ENCODE measurements around the gene PLAGL2.

PLAGL2 gene

DNA sequence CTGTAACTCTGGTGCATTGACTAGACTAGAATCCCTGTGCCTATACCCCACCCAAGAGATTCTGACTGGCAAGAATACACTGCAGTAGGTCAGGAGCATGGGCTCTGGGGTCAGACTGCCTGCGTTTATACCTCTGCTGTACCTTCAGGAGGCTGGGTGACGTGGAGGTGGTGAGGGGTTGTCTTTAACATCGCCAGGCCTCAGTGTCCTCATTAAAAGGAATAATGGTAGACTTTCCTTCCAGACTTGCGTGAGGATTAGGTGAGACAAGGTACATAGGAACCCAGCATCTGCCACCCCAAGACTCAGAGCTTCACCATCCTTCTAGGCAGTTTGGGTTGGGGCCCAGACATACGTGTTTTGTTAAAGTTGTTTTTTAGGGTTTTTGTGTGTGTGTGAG, 53.8 kb downstream of the PLAGL2 start:
- peaks cover 55% of the 10 kb centered on the region for H3K36me3 ChIP-seq (ENCODE audit: insufficient read depth, low read length)
- no peaks in the 10 kb centered on the region for H3K27me3 ChIP-seq (ENCODE audit: control insufficient read depth in 1 of 2, insufficient read depth in 2 of 2, low read length in 2 of 2)
- H3K9ac ChIP-seq (ENCODE audit: low read length) = no peak overlapping the region
- H3K27ac ChIP-seq (ENCODE audit: low read depth, low read length) = no peak overlapping the region
- no peaks in the 10 kb centered on the region for H3K9me3 ChIP-seq (ENCODE audit: low read length)
- H3K4me1 ChIP-seq (ENCODE audit: insufficient read depth, low read length) = peaks cover 3% of the 10 kb centered on the region
- H3K4me3 ChIP-seq (ENCODE audit: low read depth in 1 of 2, low read length in 2 of 2) = no peak overlapping the region

DNA sequence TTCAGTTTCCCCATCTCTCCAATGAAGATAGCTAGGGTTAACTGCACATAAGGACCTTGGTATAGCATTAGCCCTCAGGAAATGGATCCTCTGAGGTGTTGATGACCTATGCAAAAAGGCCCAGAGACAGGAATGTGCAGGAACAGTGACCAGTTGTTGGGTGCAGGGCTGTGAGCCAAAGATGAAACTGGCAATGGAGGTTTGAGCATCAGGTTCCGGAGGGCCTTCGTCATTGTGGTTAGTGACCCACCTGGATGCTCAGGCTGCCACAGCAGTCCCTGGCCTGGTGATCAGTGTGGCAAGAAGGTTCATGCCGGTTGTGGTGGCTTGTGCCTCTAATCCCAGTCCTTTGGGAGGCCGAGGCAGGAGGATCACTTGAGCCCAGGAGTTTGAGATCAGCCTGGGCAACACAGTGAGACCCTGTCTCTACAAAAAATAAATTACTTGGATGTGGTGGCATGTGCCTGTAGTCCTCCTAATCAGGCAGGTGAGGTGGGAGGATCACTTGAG, 54.3 kb downstream of the PLAGL2 start:
- Histone ChIP-seq H3K4me3 (ENCODE audit: low read depth in 1 of 2, low read length in 2 of 2) (no peak overlapping the region), H3K9me3 (ENCODE audit: low read length) (no peaks in the 10 kb centered on the region), H3K36me3 (ENCODE audit: insufficient read depth, low read length) (peaks cover 51% of the 10 kb centered on the region), H3K27ac (ENCODE audit: low read depth, low read length) (no peak overlapping the region), H3K27me3 (ENCODE audit: control insufficient read depth in 1 of 2, insufficient read depth in 2 of 2, low read length in 2 of 2) (no peaks in the 10 kb centered on the region), H3K4me1 (ENCODE audit: insufficient read depth, low read length) (peaks cover 3% of the 10 kb centered on the region), H3K9ac (ENCODE audit: low read length) (no peak overlapping the region)

DNA sequence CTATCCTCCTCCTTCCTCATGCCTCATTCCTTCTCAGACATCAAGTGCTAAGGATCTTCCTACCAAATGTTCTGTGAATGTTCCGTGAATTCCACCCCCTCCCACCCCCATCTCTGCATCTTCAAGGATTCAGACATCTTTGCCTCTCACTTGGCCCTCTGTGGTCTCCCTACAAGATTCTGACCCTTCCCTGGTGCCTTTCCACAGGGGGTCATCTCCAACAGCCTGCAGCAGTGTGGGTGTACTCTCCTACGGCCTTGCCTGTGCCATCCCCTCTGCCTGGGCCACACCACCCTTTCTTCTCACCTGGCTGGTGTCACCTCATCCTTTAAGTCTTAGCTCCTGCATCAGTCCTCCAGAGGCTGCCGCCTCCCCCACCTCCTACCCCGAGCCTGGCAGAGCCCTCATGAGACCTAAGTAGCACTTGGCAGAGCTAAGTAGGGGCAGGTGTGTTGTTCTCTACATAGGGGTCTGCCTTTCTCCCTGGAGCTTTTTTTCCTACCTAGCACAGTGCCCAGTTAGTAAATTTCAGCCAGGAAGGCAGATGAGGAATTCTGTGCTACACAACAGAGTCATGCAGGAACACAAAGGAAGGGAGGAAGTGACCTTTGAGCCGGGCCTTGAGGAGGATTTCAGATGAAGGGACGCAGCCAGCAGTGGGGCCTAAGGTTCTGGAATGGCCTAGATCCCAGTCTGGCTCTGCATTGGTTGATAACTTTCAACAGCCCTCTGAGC, 55.0 kb downstream of the PLAGL2 start:
- H3K9me3 ChIP-seq (ENCODE audit: low read length) = no peaks in the 10 kb centered on the region
- H3K4me3 ChIP-seq (ENCODE audit: low read depth in 1 of 2, low read length in 2 of 2) = no peak overlapping the region
- peaks cover 3% of the 10 kb centered on the region for H3K4me1 ChIP-seq (ENCODE audit: insufficient read depth, low read length)
- H3K36me3 ChIP-seq (ENCODE audit: insufficient read depth, low read length) = peaks cover 45% of the 10 kb centered on the region
- H3K27me3 ChIP-seq (ENCODE audit: control insufficient read depth in 1 of 2, insufficient read depth in 2 of 2, low read length in 2 of 2) = no peaks in the 10 kb centered on the region
- H3K9ac ChIP-seq (ENCODE audit: low read length) = no peak overlapping the region
- no peak overlapping the region for H3K27ac ChIP-seq (ENCODE audit: low read depth, low read length)

DNA sequence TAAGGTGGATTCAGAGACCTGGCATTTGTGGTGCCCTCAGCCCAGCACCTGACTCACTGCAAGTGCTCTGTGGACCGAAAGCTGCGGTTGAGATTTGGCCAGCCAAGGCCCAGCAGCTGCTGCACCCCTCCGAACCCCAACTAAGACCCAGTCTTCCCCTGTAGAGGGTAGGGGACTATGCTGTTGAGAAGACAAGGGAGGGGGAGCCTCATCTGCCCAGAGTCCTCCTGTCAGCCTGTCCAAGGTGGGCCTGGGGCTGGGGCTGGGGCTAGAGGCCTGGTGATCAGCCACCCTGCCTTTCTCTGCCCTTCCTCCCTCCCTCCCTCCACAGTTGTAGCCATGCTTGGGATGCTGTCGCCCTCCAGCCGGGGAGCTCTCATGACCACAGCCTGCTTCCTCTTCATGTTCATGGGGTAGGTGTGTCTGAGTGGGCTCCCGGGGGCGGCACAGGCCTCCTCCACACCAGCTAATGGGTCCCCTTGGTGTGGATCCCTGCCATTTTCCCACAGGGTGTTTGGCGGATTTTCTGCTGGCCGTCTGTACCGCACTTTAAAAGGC, 57.2 kb downstream of the PLAGL2 start:
- Histone ChIP-seq H3K9me3 (ENCODE audit: low read length) (no peaks in the 10 kb centered on the region), H3K27ac (ENCODE audit: low read depth, low read length) (no peak overlapping the region), H3K9ac (ENCODE audit: low read length) (no peak overlapping the region), H3K4me3 (ENCODE audit: low read depth in 1 of 2, low read length in 2 of 2) (no peak overlapping the region), H3K4me1 (ENCODE audit: insufficient read depth, low read length) (peaks cover under 1% of the 10 kb centered on the region), H3K27me3 (ENCODE audit: control insufficient read depth in 1 of 2, insufficient read depth in 2 of 2, low read length in 2 of 2) (no peaks in the 10 kb centered on the region), H3K36me3 (ENCODE audit: insufficient read depth, low read length) (peaks cover 53% of the 10 kb centered on the region)

DNA sequence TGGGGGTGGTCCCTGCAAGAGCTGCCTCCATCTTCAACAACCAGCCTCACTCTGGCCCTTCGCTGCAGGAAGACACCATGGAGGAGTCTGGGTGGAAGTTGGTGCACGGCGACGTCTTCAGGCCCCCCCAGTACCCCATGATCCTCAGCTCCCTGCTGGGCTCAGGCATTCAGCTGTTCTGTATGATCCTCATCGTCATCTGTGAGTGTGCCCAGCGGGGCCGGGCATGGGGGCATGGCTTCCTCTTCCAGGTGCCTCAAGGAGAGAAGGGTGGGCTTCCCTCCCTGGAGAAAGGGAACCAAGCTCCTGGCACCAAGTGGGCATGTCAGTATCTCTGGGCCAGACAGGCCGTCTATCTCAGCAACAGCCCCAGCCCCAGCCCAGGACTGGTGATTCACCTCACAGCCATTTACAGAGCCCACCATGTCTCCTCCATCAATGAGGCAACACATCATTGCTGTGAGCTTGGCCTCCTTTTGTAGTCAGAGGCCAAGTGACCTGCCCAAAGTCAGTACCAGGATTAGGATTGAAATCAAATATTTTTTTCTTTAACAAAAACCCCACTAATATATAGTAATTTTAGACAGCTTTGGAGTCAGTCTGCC, 57.9 kb downstream of the PLAGL2 start:
- no peak overlapping the region for H3K9ac ChIP-seq (ENCODE audit: low read length)
- no peak overlapping the region for H3K27ac ChIP-seq (ENCODE audit: low read depth, low read length)
- H3K4me3 ChIP-seq (ENCODE audit: low read depth in 1 of 2, low read length in 2 of 2) = no peak overlapping the region
- H3K4me1 ChIP-seq (ENCODE audit: insufficient read depth, low read length) = no peaks in the 10 kb centered on the region
- peaks cover 60% of the 10 kb centered on the region for H3K36me3 ChIP-seq (ENCODE audit: insufficient read depth, low read length)
- H3K27me3 ChIP-seq (ENCODE audit: control insufficient read depth in 1 of 2, insufficient read depth in 2 of 2, low read length in 2 of 2) = no peaks in the 10 kb centered on the region
- no peaks in the 10 kb centered on the region for H3K9me3 ChIP-seq (ENCODE audit: low read length)

DNA sequence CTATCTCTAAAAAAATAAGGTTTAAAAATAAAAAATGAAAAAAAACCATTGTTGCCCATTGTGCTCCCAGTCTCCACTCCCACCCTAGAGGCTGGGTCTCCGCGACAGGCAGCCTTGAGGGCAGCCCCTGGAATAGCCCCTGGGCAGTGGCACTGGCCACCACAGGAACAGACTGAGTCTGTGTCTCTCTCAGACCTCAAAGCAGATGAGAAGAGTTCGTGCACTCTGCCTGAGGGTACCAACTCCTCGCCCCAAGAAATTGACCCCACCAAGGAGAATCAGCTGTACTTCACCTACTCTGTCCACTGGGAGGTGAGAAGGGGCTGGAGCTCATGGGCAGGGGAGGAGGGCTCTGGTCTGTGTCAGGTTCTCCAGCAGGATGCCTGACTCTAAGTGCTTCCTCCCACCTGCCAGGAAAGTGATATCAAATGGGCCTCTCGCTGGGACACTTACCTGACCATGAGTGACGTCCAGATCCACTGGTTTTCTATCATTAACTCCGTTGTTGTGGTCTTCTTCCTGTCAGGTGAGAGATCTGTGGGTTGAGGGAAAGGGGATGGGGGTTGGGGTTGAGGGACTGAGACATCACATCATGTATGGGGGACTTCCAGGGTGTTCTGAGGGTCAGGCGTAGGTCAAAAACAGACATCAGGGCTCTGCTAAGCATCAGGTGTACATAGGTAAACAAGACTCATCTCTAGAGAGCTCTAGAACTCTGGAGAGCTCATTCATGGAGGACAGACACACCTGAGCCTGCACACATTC, 62.5 kb downstream of the PLAGL2 start:
- Histone ChIP-seq H3K9ac (ENCODE audit: low read length) (no peak overlapping the region), H3K27me3 (ENCODE audit: control insufficient read depth in 1 of 2, insufficient read depth in 2 of 2, low read length in 2 of 2) (no peaks in the 10 kb centered on the region), H3K9me3 (ENCODE audit: low read length) (no peaks in the 10 kb centered on the region), H3K36me3 (ENCODE audit: insufficient read depth, low read length) (peaks cover 68% of the 10 kb centered on the region), H3K4me3 (ENCODE audit: low read depth in 1 of 2, low read length in 2 of 2) (no peak overlapping the region), H3K4me1 (ENCODE audit: insufficient read depth, low read length) (no peaks in the 10 kb centered on the region), H3K27ac (ENCODE audit: low read depth, low read length) (no peak overlapping the region)

DNA sequence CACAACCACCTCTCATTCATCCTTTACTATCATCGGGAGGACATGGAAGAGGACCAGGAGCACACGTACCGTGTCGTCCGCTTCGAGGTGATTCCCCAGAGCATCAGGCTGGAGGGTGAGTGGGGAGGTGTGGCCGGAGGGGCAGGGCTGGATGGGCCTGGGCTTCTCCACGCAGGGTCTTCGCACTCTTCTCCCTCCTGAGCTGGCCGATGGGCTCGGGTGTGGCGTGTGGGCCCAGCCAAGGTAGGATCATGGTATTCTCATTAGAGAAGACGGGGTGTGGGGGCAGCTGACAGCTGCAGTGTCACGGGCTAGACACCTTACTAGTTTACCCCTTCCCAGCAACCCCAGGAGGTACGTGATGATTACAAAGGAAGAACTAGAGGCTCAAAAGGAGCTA, 64.6 kb downstream of the PLAGL2 start:
- Histone ChIP-seq H3K27me3 (ENCODE audit: control insufficient read depth in 1 of 2, insufficient read depth in 2 of 2, low read length in 2 of 2) (no peaks in the 10 kb centered on the region), H3K9ac (ENCODE audit: low read length) (no peak overlapping the region), H3K27ac (ENCODE audit: low read depth, low read length) (no peak overlapping the region), H3K9me3 (ENCODE audit: low read length) (no peaks in the 10 kb centered on the region), H3K36me3 (ENCODE audit: insufficient read depth, low read length) (peaks cover 76% of the 10 kb centered on the region), H3K4me3 (ENCODE audit: low read depth in 1 of 2, low read length in 2 of 2) (no peak overlapping the region), H3K4me1 (ENCODE audit: insufficient read depth, low read length) (no peaks in the 10 kb centered on the region)
